ENCODE results near the gene MESD.

MESD gene

DNA sequence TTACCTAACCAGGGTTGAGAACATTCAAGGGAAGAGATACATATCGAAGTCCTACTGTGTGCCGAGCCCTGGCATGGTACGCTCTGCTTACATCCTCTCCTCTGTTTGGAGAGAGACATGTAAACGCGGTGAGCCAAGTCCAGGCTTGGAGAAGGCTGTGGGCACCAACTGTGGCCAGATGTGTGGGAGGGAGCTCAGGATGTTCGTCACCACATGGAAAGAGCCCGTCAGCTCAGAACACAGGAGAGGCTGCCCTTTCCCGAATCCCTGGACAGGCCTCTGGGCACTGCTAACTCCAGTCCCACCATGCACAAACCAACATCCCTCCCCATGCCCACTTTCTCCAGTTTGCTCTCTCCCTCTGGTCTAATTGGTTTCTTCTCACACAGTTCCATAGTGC, 43.0 kb downstream of the MESD start:
- Mint-ChIP-seq H3K27me3 (no peaks in the 10 kb centered on the region), H3K4me1 (no peaks in the 10 kb centered on the region), H3K9me3 (no peaks in the 10 kb centered on the region), H3K36me3 (peaks cover 17% of the 10 kb centered on the region), H3K4me3 (no peak overlapping the region), H3K27ac (no peak overlapping the region)

DNA sequence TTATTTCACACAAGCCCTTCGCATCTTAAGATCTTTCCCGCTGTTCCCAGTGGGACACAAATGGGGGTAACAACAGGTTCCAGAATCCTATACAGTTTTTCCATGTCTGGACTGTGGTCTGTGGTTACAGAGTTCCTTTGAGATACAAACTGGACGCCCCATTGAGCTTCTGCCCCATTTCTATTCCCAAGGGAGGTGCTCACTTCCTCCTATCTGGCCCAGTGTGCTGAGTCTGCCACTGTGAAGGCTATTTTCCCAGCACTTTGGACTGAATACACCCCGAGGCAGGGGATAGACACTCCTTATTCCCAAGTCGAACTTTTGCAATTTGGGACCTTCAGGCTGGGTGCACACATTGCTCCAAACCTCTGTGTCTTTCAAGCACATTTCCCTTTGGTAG, 44.0 kb downstream of the MESD start:
- H3K4me3 Mint-ChIP-seq: no peak overlapping the region
- no peaks in the 10 kb centered on the region for H3K27me3 Mint-ChIP-seq
- H3K9me3 Mint-ChIP-seq: no peaks in the 10 kb centered on the region
- peaks cover 17% of the 10 kb centered on the region for H3K36me3 Mint-ChIP-seq
- no peaks in the 10 kb centered on the region for H3K4me1 Mint-ChIP-seq
- H3K27ac Mint-ChIP-seq: no peak overlapping the region

DNA sequence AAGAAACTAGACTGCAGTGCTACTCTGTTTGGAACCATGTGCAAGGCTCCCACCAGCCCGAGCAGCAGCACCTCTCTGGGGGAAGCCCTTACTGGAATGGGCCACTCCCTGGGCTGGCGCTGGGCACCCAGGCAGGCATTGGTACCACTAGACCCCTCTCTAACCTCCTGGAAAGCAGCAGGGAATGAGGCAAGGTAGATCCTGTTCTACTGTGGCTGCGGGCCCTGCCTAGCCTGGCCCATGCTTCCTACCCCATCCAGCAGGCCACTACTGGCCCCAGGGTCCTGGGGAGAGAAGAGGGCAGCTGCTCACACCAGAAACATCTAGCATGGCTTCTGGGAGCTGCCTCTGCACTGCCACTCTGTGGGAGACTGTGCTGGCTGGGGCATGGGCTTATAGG, 44.8 kb downstream of the MESD start:
- H3K27ac Mint-ChIP-seq: no peak overlapping the region
- no peaks in the 10 kb centered on the region for H3K9me3 Mint-ChIP-seq
- H3K4me3 Mint-ChIP-seq: no peak overlapping the region
- no peaks in the 10 kb centered on the region for H3K27me3 Mint-ChIP-seq
- no peaks in the 10 kb centered on the region for H3K4me1 Mint-ChIP-seq
- peaks cover 17% of the 10 kb centered on the region for H3K36me3 Mint-ChIP-seq

DNA sequence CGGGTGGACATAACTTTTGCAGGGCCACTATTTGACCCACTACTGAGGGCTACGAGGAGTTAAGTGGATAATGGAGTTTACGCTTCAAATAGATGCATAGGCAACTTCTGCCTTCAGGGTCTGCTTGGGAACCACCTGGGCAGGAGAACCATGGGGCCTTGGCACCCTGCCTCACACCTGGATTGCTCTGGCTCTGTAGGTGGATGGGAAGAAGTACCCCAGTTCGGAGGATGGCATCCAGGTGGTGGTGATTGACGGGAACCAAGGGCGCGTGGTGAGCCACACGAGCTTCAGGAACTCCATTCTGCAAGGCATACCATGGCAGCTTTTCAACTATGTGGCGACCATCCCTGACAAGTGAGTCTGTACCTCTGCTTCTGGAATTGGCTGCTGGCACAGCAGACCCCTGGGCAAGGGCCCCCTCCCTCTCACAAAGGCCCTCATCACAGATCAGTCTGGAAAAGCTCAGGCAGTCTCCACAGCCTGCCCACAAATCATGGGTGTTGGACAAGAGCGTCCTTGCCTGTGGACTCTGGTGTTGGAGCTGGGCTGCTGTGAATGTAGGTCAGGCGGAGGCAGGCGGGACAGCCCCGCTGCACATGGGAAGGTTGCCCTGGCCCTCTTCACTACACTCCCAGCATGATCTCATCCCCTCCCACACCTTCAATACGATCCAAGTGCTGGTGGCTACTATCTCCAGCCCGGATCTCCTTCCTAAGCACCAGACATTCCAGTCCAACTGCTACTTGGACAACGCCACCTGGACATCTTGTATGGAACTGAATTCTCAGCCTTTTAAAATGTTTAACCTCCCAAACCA, 46.7 kb downstream of the MESD start:
- peaks cover 13% of the 10 kb centered on the region for H3K36me3 Mint-ChIP-seq
- no peaks in the 10 kb centered on the region for H3K9me3 Mint-ChIP-seq
- no peak overlapping the region for H3K4me3 Mint-ChIP-seq
- H3K27me3 Mint-ChIP-seq: no peaks in the 10 kb centered on the region
- H3K4me1 Mint-ChIP-seq: no peaks in the 10 kb centered on the region
- H3K27ac Mint-ChIP-seq: no peak overlapping the region

DNA sequence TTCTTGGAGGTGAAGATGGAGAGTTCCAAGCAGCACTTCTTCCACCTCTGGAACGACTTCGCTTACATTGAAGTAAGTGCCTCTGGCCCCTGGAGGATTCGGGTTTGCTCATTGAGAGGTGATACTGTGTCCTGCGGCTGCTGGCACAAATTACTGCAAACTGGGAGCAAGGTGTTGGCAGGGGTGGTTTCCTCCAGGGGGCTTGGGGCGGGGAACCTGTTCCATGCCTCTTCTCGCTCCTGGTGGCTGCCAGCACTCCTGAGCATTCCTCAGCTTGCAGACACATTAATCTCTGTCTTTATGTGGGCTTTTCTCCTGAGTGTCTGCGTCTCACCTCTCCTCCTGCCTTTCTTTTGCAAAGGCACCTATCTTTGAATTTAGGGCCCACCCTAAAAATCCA, 47.4 kb downstream of the MESD start:
- Mint-ChIP-seq H3K27ac (no peak overlapping the region), H3K4me3 (no peak overlapping the region), H3K4me1 (no peaks in the 10 kb centered on the region), H3K9me3 (no peaks in the 10 kb centered on the region), H3K36me3 (peaks cover 10% of the 10 kb centered on the region), H3K27me3 (no peaks in the 10 kb centered on the region)

DNA sequence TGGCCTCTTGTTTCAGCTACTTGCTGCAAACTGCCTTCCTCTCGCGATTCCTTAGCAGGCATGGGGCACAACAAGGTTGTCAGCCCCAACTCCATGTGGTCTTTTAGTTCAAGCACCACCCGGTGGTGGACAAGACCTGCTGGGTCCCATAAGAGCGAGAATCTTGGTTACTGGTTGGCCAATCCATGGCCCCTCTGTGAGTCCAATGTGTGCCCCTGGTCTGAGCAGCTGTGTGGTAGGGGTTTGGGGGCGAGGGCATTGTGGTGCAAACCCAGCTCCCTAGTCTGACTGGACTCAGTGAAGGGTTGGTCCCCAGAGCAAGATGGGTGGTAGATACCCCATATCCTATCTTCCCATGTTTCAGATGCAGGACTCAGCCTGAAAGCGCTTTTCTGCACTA, 48.8 kb downstream of the MESD start:
- Mint-ChIP-seq H3K4me1 (no peaks in the 10 kb centered on the region), H3K36me3 (peaks cover 10% of the 10 kb centered on the region), H3K27ac (no peak overlapping the region), H3K27me3 (no peaks in the 10 kb centered on the region), H3K4me3 (no peak overlapping the region), H3K9me3 (no peaks in the 10 kb centered on the region)

DNA sequence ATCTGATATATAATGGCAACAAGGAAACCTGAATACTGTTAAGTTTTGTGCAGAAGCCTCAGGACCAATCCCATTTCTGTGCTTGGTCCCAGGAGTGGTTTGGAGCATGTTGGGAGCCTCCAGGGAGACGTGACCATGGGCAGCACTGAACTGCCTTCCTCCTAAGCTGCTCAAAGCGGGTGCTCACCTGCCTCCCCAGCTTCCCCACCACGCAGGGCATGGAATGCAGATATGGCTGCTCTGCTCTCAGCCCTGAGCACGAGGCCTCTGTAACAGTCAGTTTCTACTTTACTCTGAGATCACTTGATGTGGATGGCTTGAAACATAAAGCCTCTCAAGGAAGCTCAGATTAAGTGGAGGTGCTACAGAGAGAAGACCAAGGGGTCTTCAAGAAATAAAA, 49.3 kb downstream of the MESD start:
- no peak overlapping the region for H3K27ac Mint-ChIP-seq
- H3K9me3 Mint-ChIP-seq: no peaks in the 10 kb centered on the region
- peaks cover 10% of the 10 kb centered on the region for H3K36me3 Mint-ChIP-seq
- no peaks in the 10 kb centered on the region for H3K27me3 Mint-ChIP-seq
- H3K4me1 Mint-ChIP-seq: no peaks in the 10 kb centered on the region
- no peak overlapping the region for H3K4me3 Mint-ChIP-seq

DNA sequence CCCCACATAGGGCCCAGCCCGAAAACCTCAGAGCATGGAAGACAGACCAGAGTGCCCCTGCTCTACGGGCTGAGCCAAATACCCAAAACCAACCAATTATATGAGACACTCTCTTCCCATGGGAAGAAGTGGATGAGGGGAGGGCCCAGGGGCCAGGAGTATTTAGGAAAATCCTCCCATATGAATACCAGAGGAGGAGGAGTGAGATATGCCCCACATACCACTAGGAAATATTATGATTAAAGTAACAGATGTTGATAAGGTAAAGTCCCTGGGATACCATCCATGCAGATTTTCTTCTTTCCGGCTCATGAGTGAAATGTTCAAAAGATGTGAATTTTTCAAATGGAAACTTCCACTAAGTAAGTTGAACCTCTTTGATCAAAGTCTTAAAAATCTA, 50.4 kb downstream of the MESD start:
- Mint-ChIP-seq H3K4me1 (peaks cover 8% of the 10 kb centered on the region), H3K9me3 (no peaks in the 10 kb centered on the region), H3K36me3 (peaks cover 14% of the 10 kb centered on the region), H3K27me3 (no peaks in the 10 kb centered on the region), H3K4me3 (no peak overlapping the region), H3K27ac (no peak overlapping the region)

DNA sequence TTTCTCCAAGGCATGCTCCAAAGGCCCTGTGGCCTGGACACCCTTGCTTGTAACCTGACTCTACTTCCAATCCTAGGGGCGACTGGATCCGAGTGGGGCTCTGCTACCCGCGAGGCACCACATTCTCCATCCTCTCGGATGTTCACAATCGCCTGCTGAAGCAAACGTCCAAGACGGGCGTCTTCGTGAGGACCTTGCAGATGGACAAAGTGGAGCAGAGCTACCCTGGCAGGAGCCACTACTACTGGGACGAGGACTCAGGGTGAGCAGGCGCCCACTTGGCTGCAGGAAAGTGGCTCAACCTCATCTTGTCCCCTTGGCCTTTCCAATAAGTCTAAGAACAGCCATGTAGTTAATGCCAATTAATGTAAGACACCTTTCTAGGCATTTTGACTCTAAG, 51.9 kb downstream of the MESD start:
- Mint-ChIP-seq H3K27me3 (no peaks in the 10 kb centered on the region), H3K27ac (no peak overlapping the region), H3K4me3 (no peak overlapping the region), H3K36me3 (peaks cover 10% of the 10 kb centered on the region), H3K4me1 (peaks cover 8% of the 10 kb centered on the region), H3K9me3 (no peaks in the 10 kb centered on the region)

DNA sequence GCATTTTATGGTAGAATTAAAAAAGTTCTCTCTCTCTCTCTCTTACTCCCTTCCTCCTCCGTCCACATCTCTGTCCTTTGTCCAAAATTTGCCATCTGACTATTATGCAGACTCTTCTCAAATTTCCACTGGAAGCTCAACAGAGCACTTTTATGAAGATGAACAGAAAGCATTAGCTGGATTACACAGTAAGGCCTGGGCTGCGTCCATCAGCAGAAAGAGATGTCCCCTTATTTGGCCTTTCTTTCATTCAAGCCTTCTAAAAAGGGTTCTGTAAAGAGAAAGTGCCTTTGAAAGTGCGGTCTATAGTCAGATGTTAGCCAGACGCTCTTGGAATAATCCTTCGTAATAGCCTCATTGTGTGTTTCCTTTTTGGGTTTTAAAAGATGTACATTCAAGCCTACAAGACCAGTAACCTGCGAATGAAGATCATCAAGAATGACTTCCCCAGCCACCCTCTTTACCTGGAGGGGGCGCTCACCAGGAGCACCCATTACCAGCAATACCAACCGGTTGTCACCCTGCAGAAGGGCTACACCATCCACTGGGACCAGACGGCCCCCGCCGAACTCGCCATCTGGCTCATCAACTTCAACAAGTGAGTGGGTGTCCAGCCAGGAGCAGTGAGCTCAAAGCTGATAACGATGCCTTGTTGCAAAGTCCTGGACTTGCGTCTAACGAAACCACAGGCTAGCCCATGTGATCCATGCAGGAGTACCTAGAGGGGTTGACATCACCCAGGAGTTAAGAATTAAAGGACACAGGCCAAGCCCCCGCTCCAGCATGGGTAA, 53.1 kb downstream of the MESD start:
- Mint-ChIP-seq H3K27me3 (no peaks in the 10 kb centered on the region), H3K27ac (no peak overlapping the region)

DNA sequence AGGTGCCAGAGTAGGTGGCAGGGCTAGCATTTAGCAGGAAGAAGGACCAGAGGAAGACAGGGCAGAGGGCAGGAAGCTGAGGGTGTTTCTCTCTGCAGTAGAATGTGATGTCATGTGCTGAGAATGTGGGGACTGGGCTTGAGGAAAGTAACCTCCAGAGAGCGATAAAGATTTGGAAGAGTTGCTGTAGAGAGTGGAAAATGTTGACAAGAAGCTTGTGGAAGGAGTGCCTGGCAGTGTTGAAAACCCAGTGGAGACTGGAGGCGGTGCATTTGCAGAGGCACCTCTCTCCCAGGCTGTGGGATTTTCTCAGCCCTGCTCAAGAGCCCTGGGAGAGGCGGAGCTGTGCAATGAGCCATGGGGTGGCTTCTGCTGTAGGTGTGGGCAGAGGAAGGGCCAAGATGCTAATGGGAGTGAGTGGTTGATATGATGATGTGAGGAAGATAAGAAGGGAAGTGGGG, 54.8 kb downstream of the MESD start:
- no peaks in the 10 kb centered on the region for H3K9me3 Mint-ChIP-seq
- H3K36me3 Mint-ChIP-seq: peaks cover 10% of the 10 kb centered on the region
- peaks cover 8% of the 10 kb centered on the region for H3K4me1 Mint-ChIP-seq
- H3K27ac Mint-ChIP-seq: no peak overlapping the region
- no peak overlapping the region for H3K4me3 Mint-ChIP-seq
- no peaks in the 10 kb centered on the region for H3K27me3 Mint-ChIP-seq

More for the DNA sequence above, 53.1 kb downstream of the MESD start:
- Mint-ChIP-seq H3K36me3 (peaks cover 6% of the 10 kb centered on the region), H3K4me1 (peaks cover 8% of the 10 kb centered on the region), H3K9me3 (no peaks in the 10 kb centered on the region), H3K4me3 (no peak overlapping the region)

DNA sequence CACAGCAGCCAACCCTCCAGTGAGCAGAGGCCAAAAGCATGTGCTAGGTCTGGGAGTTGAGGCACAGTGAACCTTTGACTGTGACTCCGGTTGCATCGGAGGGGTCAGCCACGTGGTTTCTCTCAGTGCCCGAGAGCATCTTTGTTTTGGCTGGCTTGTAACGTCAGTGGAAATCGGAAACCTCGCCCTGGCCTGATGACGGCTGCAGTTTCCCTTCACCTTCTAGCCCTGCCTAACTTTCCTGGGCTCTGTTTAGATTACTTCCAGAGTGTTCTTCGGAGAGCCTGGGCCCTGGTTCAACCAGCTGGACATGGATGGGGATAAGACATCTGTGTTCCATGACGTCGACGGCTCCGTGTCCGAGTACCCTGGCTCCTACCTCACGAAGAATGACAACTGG, 56.6 kb downstream of the MESD start:
- peaks cover 10% of the 10 kb centered on the region for H3K36me3 Mint-ChIP-seq
- H3K9me3 Mint-ChIP-seq: no peaks in the 10 kb centered on the region
- H3K27me3 Mint-ChIP-seq: no peaks in the 10 kb centered on the region
- H3K27ac Mint-ChIP-seq: no peak overlapping the region
- peaks cover 8% of the 10 kb centered on the region for H3K4me1 Mint-ChIP-seq
- H3K4me3 Mint-ChIP-seq: no peak overlapping the region

DNA sequence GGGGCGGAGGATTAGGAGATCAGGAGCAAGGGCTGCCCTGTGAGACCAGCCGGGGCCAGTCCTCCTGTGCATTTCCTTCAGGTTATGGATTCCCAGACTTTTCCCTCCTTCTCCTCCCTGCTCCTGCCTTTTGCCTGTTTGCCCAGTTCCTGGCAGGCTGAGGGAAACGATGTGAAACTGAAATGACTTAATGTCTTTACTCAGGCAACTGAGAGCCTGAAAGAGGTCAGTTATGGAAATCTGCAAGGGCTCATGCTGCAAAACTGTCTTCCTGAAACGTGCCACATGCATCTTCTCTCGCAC, 57.2 kb downstream of the MESD start:
- H3K9me3 Mint-ChIP-seq: no peaks in the 10 kb centered on the region
- H3K36me3 Mint-ChIP-seq: peaks cover 10% of the 10 kb centered on the region
- H3K4me3 Mint-ChIP-seq: no peak overlapping the region
- H3K4me1 Mint-ChIP-seq: peaks cover 8% of the 10 kb centered on the region
- no peaks in the 10 kb centered on the region for H3K27me3 Mint-ChIP-seq
- no peak overlapping the region for H3K27ac Mint-ChIP-seq

DNA sequence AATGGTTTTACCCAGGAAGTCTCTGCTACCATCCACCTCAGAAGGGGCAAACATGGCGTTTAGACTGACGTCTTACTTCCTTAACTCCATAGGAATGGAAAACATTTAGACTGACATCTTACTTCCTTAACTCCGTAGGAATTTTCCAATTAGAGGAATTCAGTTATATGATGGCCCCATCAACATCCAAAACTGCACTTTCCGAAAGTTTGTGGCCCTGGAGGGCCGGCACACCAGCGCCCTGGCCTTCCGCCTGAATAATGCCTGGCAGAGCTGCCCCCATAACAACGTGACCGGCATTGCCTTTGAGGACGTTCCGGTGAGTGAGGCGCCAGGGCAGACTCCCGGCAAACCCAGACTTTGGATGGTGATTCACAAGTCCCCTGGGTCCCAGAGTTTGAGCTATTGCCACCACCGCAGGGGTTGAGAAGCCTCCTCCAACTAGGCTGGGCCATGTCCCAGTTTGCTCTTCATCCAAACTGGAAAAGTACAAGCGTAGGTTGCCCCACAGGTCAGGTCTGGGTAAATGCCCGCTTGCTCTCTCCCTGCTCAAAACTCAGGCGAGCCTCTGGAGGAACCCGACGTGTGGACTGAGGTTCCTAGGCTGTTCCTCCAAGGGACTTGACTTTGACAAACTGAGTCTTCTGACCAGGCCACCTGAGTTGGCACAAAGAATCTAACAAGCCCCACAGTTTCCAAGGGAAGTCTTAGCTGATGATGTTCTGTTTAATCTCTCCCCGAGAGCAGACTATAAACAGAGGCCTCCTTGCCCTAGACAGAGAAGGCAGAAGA, 57.7 kb downstream of the MESD start:
- Mint-ChIP-seq H3K27ac (no peak overlapping the region), H3K4me1 (peaks cover 8% of the 10 kb centered on the region), H3K9me3 (no peaks in the 10 kb centered on the region), H3K4me3 (no peak overlapping the region), H3K36me3 (peaks cover 10% of the 10 kb centered on the region), H3K27me3 (no peaks in the 10 kb centered on the region)

DNA sequence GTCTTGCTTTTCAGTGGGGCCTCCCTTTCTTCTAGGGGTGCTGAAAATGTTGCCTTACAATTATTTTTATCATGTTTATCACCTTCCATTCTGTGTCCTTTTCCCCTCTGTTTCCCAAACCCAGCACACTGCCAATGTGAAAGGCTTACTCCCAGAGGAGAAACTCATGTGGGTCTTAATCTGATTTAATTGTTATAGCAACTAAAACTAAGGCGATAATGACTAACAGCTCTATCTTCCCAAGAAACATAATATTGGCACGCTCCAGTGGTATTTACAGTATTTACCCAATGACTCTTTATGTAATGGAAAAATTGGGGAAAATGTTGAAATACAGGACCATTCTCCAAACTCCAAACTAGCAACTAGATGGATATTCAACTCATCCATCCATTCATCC, 58.4 kb downstream of the MESD start:
- Mint-ChIP-seq H3K27ac (no peak overlapping the region), H3K4me1 (peaks cover 8% of the 10 kb centered on the region), H3K9me3 (no peaks in the 10 kb centered on the region), H3K36me3 (peaks cover 10% of the 10 kb centered on the region), H3K4me3 (no peak overlapping the region), H3K27me3 (no peaks in the 10 kb centered on the region)

DNA sequence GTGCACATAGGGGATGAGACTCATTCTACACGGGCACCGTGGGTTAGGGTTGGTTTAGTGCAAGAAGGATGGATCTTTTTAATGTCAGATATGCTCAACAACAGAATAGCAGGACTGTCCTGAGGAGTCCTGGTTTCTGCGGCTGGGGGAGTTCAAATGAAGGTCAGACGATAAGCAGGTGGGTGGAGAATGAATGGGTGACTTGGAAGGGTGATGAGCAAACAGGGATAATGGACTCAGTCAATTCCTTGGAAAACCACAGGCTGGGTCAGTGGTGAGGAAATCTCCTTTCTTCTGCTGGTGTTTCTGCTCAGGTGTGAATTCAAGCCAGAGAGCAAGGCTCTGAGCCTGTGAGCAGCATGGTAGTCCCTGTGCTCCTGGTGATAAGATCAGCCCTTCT, 59.9 kb downstream of the MESD start:
- H3K4me3 Mint-ChIP-seq: no peak overlapping the region
- H3K27ac Mint-ChIP-seq: no peak overlapping the region
- H3K9me3 Mint-ChIP-seq: no peaks in the 10 kb centered on the region
- peaks cover 4% of the 10 kb centered on the region for H3K4me1 Mint-ChIP-seq
- peaks cover 9% of the 10 kb centered on the region for H3K36me3 Mint-ChIP-seq
- no peaks in the 10 kb centered on the region for H3K27me3 Mint-ChIP-seq
